Vagina (tissue), 2 donors: ENCODE measurements around the gene PSMC3. TPM values are rescaled to one million over a fixed set of nuclear protein-coding genes. Genes with fewer than 3 reads are reported as not detected.

Source experiments
- DNase-seq, 2 donors: peaks; one replicate each; pipeline ENCODE4 v3.0.0-alpha.2; 2017; ENCODE audit errors: extremely low spot score in 2 of 2
- H3K27ac ChIP-seq: fragments of 200-600 bp; sonication (generic); one replicate; pipeline ENCODE4 v1.5.1; 2019
- H3K27me3 ChIP-seq: fragments of 200-600 bp; sonication (generic); one replicate; pipeline ENCODE4 v1.5.1; 2019
- H3K36me3 ChIP-seq, 2 donors: fragments of 200-600 bp; sonication (generic); one replicate each; pipeline ENCODE4 v1.5.1; 2017 to 2019
- H3K4me1 ChIP-seq: fragments of 200-600 bp; sonication (generic); one replicate; pipeline ENCODE4 v1.5.1; 2019
- H3K4me3 ChIP-seq, 2 donors: fragments of 200-600 bp; sonication (generic); 1 replicate in 1 of 2; 2 replicates in 1 of 2; pipeline ENCODE4 v1.5.1; 2016 to 2019
- H3K9me3 ChIP-seq: fragments of 200-600 bp; sonication (generic); one replicate; pipeline ENCODE4 v1.5.1; 2019
- POLR2A ChIP-seq, 2 donors: fragments of 450-650 bp; IDR thresholded peaks; one replicate each; pipeline ENCODE4 v1.6.1; 2017; ENCODE audit warnings: antibody characterized with exemption in 2 of 2, mild to moderate bottlenecking in 2 of 2, moderate library complexity in 2 of 2
- POLR2AphosphoS5 ChIP-seq, 2 donors: sonication (generic); formaldehyde crosslinking; IDR thresholded peaks; one replicate each; pipeline ENCODE4 v1.9.0; 2017; ENCODE audit warnings: antibody characterized with exemption in 2 of 2, mild to moderate bottlenecking in 2 of 2, low read depth in 1 of 2; ENCODE audit not compliant: insufficient read depth in 1 of 2
- intact Hi-C: fragments of 100-400 bp; cut with DNase I; formaldehyde crosslinking; loops from one replicate; pipeline ENCODE4 v1.15.1; 2023
- total RNA-seq: library from RNA; depleted of rRNA; stranded (reverse); fragments of >200 nt; gene quantifications from one replicate; pipeline ENCODE4 v1.2.3, GENCODE V29; 2016
- TF ChIP-seq, protein P1 (sequence below), 3 experiments: fragments of 450-650 bp in 2 of 3; fragments of 200-600 bp in 1 of 3; sonication (generic) in 1 of 3; IDR thresholded peaks; one replicate each; pipeline ENCODE4 v1.5.1; 2017 to 2019; ENCODE audit warnings: antibody characterized with exemption in 3 of 3, mild to moderate bottlenecking in 2 of 3, moderate library complexity in 2 of 3

The PSMC3 gene
- total RNA-seq, 1 donor from 2014 or later: 89.6 TPM

DNA sequence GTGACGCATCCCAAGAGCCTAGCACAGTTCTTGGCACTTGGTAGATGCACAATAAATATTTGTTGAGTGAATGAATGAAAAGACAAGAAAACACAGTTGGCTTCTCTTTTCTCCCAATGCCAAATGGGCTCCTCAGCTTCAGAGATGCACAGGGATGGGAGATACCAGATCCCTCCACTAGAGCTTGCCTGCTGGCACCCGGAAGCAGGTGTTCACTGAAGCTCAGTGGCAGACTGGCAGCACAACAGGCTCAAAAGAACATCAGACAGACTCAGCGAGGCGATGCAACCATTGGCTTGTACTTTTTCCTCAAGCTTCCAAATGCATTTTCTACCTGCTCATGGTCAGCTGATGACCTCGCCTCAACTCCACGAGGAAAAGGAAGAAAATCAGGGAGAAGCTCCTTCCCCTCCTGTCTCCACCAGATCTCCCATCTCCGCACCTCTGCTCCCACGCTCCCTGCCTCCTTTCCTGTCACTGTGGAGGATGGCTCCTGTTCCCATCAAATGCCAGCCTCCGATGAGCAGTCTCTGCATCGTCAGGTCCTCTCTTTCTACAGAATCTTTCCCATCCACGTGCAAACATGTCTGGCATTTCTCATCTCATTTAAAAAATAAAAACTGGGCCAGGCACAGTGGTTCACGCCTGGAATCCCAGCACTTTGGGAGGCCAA is 16.9 kb upstream of the PSMC3 start:
- Histone ChIP-seq H3K27me3 (no peaks in the 10 kb centered on the region), H3K4me1 (no peaks in the 10 kb centered on the region), H3K4me3 (no peak overlapping the region), H3K36me3 (no peaks in the 10 kb centered on the region), H3K9me3 (no peaks in the 10 kb centered on the region), H3K27ac (no peak overlapping the region)
- intact Hi-C loops: no loop called here
- no peak for TF ChIP-seq POLR2AphosphoS5 (IDR thresholded peaks at IDR 0.05; ENCODE audit: insufficient read depth in 1 of 2, low read depth in 1 of 2)
- TF ChIP-seq POLR2A (IDR thresholded peaks at IDR 0.05): no peak
- TF ChIP-seq, protein P1, sequence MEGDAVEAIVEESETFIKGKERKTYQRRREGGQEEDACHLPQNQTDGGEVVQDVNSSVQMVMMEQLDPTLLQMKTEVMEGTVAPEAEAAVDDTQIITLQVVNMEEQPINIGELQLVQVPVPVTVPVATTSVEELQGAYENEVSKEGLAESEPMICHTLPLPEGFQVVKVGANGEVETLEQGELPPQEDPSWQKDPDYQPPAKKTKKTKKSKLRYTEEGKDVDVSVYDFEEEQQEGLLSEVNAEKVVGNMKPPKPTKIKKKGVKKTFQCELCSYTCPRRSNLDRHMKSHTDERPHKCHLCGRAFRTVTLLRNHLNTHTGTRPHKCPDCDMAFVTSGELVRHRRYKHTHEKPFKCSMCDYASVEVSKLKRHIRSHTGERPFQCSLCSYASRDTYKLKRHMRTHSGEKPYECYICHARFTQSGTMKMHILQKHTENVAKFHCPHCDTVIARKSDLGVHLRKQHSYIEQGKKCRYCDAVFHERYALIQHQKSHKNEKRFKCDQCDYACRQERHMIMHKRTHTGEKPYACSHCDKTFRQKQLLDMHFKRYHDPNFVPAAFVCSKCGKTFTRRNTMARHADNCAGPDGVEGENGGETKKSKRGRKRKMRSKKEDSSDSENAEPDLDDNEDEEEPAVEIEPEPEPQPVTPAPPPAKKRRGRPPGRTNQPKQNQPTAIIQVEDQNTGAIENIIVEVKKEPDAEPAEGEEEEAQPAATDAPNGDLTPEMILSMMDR (IDR thresholded peaks at IDR 0.05): no peak
- no peak for DNase-seq

DNA sequence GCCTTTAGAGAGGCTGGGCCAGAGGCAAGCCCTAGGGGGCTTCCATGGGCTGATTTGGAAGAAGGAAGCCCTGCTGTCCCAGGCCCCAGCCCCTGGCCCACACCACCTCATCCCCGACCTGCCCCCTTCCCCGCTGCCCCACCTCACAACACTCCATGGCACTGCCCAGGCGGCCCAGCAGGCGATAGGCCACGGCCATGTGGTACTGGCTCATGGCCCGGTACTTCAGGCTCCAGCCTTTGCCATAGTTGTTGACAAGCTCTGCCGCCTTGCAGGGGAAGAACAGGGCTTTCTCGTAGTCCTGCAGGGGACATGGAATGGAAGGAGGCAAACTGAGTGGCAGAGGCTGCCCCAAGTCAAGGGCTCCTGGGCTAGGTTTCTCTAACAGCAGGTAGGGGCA is 16.3 kb upstream of the PSMC3 start:
- H3K4me3 ChIP-seq: no peak overlapping the region
- H3K36me3 ChIP-seq: no peaks in the 10 kb centered on the region
- no peak for DNase-seq
- no peaks in the 10 kb centered on the region for H3K4me1 ChIP-seq
- TF ChIP-seq, protein P1 (IDR thresholded peaks at IDR 0.05): no peak
- TF ChIP-seq POLR2AphosphoS5 (IDR thresholded peaks at IDR 0.05; ENCODE audit: insufficient read depth in 1 of 2, low read depth in 1 of 2) (no peak), POLR2A (IDR thresholded peaks at IDR 0.05) (no peak)
- H3K27ac ChIP-seq: no peak overlapping the region
- H3K9me3 ChIP-seq: no peaks in the 10 kb centered on the region
- intact Hi-C loops: no loop called here
- H3K27me3 ChIP-seq: no peaks in the 10 kb centered on the region

DNA sequence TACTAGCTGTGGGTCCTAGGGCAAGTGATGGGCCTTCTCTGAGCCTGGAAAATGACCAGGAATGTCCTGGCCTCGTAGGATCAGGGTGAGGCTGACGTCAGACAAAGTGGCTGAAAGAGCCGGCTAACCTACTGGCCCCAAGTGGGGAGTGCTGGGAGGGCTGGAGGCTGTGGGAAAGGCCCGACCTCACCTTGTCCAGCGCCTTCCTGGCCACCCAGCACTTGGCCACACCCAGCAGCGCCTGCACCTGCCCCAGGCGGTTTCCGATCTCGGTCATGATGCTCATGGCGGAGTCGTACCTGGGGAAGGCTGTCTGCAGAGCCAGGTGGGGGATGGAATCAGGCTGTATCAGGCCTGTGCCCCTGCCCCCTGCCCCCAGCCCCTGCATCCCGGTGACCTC is 15.2 kb upstream of the PSMC3 start:
- H3K27me3 ChIP-seq: no peaks in the 10 kb centered on the region
- TF ChIP-seq, protein P1 (IDR thresholded peaks at IDR 0.05): no peak
- no peaks in the 10 kb centered on the region for H3K36me3 ChIP-seq
- H3K4me3 ChIP-seq: no peak overlapping the region
- H3K9me3 ChIP-seq: no peaks in the 10 kb centered on the region
- intact Hi-C loops: no loop called here
- no peaks in the 10 kb centered on the region for H3K4me1 ChIP-seq
- H3K27ac ChIP-seq: no peak overlapping the region
- no peak for DNase-seq

DNA sequence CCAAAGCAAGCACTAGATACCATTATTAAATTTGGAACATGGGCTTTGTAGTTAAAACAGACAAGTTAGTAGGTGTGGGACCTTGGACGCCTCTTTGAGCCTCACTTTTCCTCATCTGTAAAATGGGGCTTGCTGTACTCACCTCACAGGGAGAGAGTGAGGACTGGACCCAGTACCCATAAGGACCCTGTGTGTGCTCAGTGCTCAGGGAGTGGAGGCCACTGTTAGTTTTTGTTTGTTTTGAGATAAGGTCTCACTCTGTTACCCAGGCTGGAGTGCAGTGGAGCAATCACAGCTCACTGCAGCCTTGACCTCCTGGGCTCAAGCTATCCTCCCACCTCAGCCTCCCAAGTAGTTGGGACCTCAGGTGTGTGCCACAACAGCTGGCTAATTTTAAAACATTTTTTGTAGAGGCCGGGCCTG is 13.8 kb upstream of the PSMC3 start:
- H3K27me3 ChIP-seq: no peaks in the 10 kb centered on the region
- TF ChIP-seq POLR2A (IDR thresholded peaks at IDR 0.05) (no peak), POLR2AphosphoS5 (IDR thresholded peaks at IDR 0.05; ENCODE audit: insufficient read depth in 1 of 2, low read depth in 1 of 2) (no peak)
- TF ChIP-seq, protein P1 (IDR thresholded peaks at IDR 0.05): no peak
- H3K4me3 ChIP-seq: no peak overlapping the region
- H3K27ac ChIP-seq: no peak overlapping the region
- H3K36me3 ChIP-seq: no peaks in the 10 kb centered on the region
- intact Hi-C loops: no loop called here
- DNase-seq: no peak
- H3K4me1 ChIP-seq: no peaks in the 10 kb centered on the region
- no peaks in the 10 kb centered on the region for H3K9me3 ChIP-seq

- H3K27ac ChIP-seq: no peak overlapping the region
- no peaks in the 10 kb centered on the region for H3K4me1 ChIP-seq
- intact Hi-C loops: no loop called here
- H3K4me3 ChIP-seq: no peak overlapping the region
- no peaks in the 10 kb centered on the region for H3K36me3 ChIP-seq
- H3K27me3 ChIP-seq: no peaks in the 10 kb centered on the region
- TF ChIP-seq, protein P1 (IDR thresholded peaks at IDR 0.05): no peak
- TF ChIP-seq POLR2A (IDR thresholded peaks at IDR 0.05) (no peak), POLR2AphosphoS5 (IDR thresholded peaks at IDR 0.05; ENCODE audit: insufficient read depth in 1 of 2, low read depth in 1 of 2) (no peak)
- H3K9me3 ChIP-seq: no peaks in the 10 kb centered on the region
- no peak for DNase-seq
Measured at GRCh38 chr11:47438721-47439120, 12.5 kb upstream of the PSMC3 start.
